ENCODE results near the gene VWA3B.
"Not testable (repeated sequence)": the region's sequence is repeated elsewhere in the genome, so short reads cannot be mapped to it uniquely, and the experiment has no call there.

The VWA3B gene

GRCh38 chr2:98295721-98296414 lies 208.9 kb downstream of the VWA3B start:
- DNase-seq = no peak

- no peak for DNase-seq
Measured at GRCh38 chr2:98296440-98296839, 209.5 kb downstream of the VWA3B start.

GRCh38 chr2:98297817-98298682 lies 211.1 kb downstream of the VWA3B start:
- DNase-seq = no peak

DNA sequence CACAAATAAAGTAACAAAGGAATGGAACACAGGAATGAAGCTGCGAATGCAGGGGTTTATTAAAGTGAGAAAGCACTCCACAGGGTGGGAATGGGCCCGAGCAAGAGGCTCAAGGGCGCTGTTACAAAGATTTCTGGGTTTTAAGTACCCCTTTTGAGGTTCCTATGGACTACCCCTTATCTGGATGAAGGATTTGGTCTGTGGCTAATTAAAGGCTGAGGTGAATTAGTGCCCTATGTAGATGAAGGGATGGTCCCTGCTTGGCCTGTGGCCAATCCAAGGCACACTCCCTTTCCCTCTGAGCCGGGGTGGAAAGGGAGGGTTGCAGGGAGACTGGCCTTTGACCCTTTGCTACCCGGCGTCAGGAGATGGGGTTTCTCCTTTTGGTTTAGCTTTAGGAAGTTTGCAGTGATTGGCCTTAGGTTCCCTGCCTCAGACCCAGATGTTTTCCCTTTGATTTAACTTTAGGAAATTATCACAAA lies 211.8 kb downstream of the VWA3B start:
- no peak for DNase-seq

GRCh38 chr2:98299211-98299905 lies 212.4 kb downstream of the VWA3B start:
- DNase-seq = no peak

DNA sequence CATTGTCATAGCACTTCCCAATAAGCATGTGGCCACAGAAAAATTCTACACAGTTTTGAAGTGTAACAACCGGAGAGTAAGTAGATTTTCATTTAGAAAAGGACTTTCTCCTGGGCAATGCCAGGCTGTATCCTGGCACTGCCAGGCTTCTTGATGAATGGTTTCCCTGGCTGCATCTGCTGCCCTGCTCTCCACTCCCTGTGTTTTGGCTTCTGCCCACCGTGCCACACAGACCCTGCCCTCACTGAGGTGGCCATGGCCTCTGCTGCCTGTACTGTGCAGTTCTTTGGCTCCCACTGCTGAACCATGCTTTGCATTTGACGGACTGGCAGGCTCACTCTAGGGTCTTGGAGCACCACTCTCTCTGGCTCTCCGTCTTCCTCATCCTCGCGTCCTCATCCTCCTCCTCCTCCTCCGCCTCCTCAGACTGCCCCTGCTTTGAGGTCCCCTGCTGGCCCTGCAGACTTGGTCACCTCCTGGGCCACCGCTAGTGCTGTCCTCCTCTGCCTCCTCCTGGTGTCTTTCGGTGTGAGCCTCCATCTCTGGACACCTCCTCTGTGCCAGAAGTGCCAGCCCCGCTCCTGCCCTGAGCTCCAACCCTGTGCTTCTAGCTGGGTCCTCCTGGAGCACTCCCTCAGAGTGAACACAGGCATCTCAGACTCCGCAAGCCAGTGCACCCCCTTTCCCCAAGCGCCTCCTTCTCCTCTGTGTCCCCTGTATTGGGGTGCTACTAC lies 213.3 kb downstream of the VWA3B start:
- DNase-seq = peak in 9 of 56 donors; percentile 3 to 45 (median 8)

- DNase-seq = no peak
Measured at GRCh38 chr2:98301469-98301868, 214.5 kb downstream of the VWA3B start.

DNA sequence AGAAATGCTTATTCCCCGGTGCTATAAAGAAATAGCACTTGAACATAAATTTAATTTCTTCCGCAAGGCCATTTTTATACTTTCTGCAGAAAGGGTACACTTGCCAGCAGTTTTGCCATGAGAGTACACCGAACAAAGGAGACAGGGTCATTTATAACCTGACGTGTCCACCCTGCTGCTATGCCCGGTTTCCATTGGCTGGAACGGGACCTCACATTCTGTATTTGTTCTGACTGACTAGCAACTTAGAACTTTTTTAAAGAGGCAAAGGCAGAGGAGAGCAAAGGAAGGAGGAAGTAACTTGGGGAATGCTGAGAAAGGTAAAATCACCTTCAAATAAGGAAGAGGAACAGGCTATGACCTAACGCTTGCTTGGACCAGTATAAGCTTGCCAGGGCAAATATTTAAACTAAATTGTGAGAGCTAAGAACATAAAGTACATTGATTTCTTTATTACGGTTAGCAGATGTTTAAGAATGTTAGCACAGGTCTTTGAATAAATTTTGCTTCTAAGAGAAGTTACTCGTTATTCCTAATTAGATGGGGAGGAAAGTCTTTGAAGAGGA lies 220.2 kb downstream of the VWA3B start:
- not testable (repeated sequence) for DNase-seq

- DNase-seq = no peak
Measured at GRCh38 chr2:98308068-98308467, 221.1 kb downstream of the VWA3B start.

DNA sequence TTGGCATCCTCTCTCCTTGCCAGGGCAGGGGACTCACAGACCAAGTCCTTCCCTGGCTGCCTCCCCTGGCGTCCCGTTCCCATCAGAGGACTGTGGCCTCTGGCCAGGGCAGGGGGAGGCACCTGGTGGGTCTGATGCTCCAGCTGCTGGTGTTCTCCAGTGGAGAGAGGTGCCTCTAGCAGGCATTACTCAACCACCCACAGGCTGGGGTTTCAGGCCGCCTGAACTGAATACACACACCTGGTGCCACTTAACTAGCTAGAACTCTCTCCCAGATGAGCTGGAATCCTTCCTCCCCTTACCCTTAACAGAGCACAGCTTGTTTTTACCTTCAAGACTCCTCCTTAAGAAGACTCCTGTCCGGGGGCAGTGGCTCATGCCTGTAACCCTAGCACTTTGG lies 221.6 kb downstream of the VWA3B start:
- no peak for DNase-seq

DNA sequence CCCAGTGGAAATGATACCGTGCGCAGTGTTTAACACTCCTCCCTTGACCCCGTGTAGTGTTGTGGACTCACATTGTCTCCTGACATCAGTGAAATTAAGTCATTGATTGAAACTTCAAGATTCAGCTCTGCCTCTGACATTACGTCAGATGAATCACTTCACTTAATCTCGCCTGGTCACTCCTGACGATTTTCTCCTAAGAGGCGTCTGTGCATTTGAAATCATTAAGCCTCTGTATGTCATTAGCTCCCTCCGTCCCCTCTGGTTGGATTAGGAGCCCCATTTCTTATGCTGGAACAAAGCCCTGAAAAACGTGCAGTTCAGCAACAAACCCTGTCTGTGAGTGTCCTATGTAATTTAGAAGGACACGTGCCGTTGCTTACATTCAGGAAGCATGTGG lies 222.6 kb downstream of the VWA3B start:
- DNase-seq = no peak

GRCh38 chr2:98310010-98310409 lies 223.0 kb downstream of the VWA3B start:
- no peak for DNase-seq

- no peak for DNase-seq
Measured at GRCh38 chr2:98311090-98311489, 224.1 kb downstream of the VWA3B start.

DNA sequence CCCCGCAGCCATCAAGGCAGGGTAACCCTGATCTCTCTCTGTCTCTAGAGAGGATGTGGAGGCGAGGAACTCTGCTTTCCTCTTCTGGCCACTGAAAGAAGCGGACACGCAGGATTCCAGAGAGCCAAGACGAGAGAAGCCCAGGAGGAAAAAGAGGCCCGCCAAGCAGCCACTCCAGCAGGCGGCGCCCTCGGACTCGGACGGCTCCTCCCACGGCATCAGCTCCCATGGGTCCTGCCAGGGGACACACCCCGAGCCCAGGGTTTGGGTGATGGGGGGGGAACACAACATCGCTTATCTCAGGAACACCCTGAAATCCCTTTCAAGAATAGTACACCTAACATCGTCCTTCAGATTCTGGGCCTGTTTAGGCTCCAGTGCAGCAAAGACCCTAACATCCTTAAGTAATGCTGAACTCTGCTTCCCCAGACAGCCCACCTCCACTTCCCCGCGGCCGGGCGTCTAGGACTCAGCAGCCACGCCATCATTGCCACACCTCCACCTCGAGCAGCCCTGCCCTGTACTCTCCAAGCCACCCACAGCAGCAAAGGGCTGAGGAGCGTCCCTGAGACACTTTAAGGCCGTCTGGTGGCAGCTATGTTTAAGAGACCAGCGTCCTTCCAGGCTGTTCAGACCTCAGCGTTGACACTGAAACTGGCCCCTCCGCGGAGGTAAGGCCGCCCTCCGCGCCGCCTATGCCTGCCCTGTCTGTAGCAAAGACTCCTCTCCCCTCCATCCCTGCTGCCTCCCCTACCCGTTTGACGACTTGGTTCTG lies 225.0 kb downstream of the VWA3B start:
- no peak for DNase-seq

GRCh38 chr2:98313492-98314250 lies 226.7 kb downstream of the VWA3B start:
- no peak for DNase-seq

- no peak for DNase-seq
Measured at GRCh38 chr2:98314251-98314650, 227.3 kb downstream of the VWA3B start.

DNA sequence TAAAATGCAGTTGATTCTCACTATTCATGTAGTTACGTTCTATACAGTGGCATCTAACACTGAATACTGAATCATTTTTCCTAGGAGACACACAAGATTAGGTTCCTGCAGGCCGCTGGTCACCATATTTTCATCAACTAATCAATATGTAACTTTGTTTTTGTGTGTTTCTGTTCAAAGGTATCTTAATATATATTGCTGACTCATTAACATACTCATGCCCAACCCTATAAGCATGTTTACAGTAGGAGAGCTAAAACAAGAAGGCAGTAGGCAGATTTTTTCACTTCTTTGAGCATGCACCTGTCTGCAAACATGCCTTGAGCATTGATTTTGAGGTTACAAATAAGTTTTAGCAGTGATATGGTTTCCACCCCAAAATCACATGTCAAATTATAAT lies 229.0 kb downstream of the VWA3B start:
- DNase-seq = no peak

GRCh38 chr2:98317214-98317613 lies 230.2 kb downstream of the VWA3B start:
- no peak for DNase-seq

DNA sequence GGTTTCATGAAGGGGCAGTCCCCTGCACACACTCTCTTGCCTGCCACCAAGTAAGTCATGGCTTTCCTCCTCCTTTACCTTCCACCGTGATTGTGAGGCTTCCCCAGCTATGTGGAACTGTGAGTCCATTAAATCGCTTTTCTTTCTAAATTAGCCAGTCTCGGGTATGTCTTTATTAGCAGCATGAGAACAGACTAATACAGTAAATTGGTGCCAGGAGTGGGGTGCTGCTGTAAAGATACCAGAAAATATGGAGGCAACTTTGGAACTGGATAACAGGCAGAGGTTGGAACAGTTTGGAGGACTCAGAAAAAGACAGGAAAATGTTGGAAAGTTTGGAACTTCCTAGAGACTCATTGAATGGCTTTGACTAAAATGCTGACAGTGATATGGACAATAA lies 233.2 kb downstream of the VWA3B start:
- not testable (repeated sequence) for DNase-seq
